Osteoblast (primary cell): ENCODE results near the gene ASCC3. TPM values are rescaled to one million over a fixed set of nuclear protein-coding genes. Genes with fewer than 3 reads are reported as not detected.

Source experiments
- DNase-seq: peaks from one replicate; pipeline ENCODE4 v3.0.0; 2011; ENCODE audit warnings: low spot score, mixed read lengths; ENCODE audit not compliant: insufficient read length; ENCODE audit errors: missing footprints
- H2AFZ ChIP-seq: 2 replicates; pipeline ENCODE4 v1.6.0; 2011; ENCODE audit warnings: mild to moderate bottlenecking, low read length
- H3K27ac ChIP-seq: 2 replicates; pipeline ENCODE4 v1.5.1; 2011; ENCODE audit warnings: mild to moderate bottlenecking, low read depth, low read length, moderate library complexity
- H3K27me3 ChIP-seq: 2 replicates; pipeline ENCODE4 v1.6.0; 2012; ENCODE audit warnings: mild to moderate bottlenecking, control low read depth, inconsistent platforms, low read length, moderate library complexity; ENCODE audit not compliant: insufficient read depth
- H3K36me3 ChIP-seq: 2 replicates; pipeline ENCODE4 v1.5.1; 2011; ENCODE audit warnings: mild to moderate bottlenecking, low read length, control low read depth, moderate library complexity; ENCODE audit not compliant: insufficient read depth
- H3K4me1 ChIP-seq: 2 replicates; pipeline ENCODE4 v1.5.1; 2011; ENCODE audit warnings: mild to moderate bottlenecking, low read length, control low read depth, moderate library complexity; ENCODE audit not compliant: insufficient read depth
- H3K4me2 ChIP-seq: 2 replicates; pipeline ENCODE4 v1.6.0; 2011; ENCODE audit warnings: mild to moderate bottlenecking, low read length; ENCODE audit not compliant: insufficient read depth
- H3K4me3 ChIP-seq: fragments of 200-600 bp; sonication (generic); 3 replicates; pipeline ENCODE4 v1.5.1; 2012; ENCODE audit warnings: mild to moderate bottlenecking, low read length, inconsistent platforms; ENCODE audit not compliant: insufficient read depth
- H3K79me2 ChIP-seq: 2 replicates; pipeline ENCODE4 v1.6.0; 2012; ENCODE audit warnings: mild to moderate bottlenecking, low read length, control low read depth, inconsistent platforms; ENCODE audit not compliant: insufficient read depth
- H3K9me3 ChIP-seq: 2 replicates; pipeline ENCODE4 v1.5.1; 2011; ENCODE audit warnings: low read depth, low read length, control low read depth
- H4K20me1 ChIP-seq: 2 replicates; pipeline ENCODE4 v1.6.0; 2012; ENCODE audit warnings: mild to moderate bottlenecking, low read length, control low read depth; ENCODE audit not compliant: insufficient read depth
- CTCF ChIP-seq: IDR thresholded peaks from 2 replicates; pipeline ENCODE4 v1.5.1; 2011; ENCODE audit warnings: mild to moderate bottlenecking, low read depth, low read length, moderate library complexity; ENCODE audit errors: extremely low read depth
- total RNA-seq: library from RNA; depleted of rRNA; stranded (reverse); fragments of >200 nt; gene quantifications from 2 replicates; pipeline ENCODE4 v1.2.3, GENCODE V29; 2012

ASCC3 gene
- total RNA-seq, 1 donor: 68.8 TPM

DNA sequence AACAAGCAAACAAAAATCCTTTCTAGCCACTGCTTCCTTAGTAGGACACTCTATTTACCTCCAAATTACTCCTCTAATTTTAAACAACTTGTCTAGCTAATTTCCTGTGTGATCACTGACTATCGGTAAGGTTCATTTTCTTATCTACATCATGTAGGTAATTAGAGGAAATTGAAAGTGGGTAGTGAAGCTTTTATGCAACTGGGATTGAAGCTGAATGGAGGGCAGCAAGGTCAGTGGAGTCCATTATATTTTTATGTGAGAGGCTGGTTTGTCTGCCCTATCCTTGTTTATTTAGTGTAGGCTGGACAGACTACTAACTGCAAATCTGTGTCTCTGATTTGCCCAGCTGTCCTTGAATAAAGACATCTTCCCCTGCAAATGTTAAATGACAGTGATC lies 327.9 kb downstream of the ASCC3 start:
- Histone ChIP-seq H3K4me2 (no peak overlapping the region), H4K20me1 (no peaks in the 10 kb centered on the region), H3K27me3 (no peaks in the 10 kb centered on the region), H2AFZ (no peak overlapping the region), H3K9me3 (no peaks in the 10 kb centered on the region), H3K36me3 (no peaks in the 10 kb centered on the region), H3K79me2 (no peaks in the 10 kb centered on the region), H3K4me3 (no peak overlapping the region), H3K27ac (no peak overlapping the region), H3K4me1 (peaks cover 7% of the 10 kb centered on the region)
- no peak for TF ChIP-seq CTCF
- DNase-seq: no peak

GRCh38 chr6:100549406-100550167 lies 331.5 kb downstream of the ASCC3 start:
- peak; percentile 22 for DNase-seq
- Histone ChIP-seq H3K4me2 (no peak overlapping the region), H3K27ac (no peak overlapping the region), H3K27me3 (no peaks in the 10 kb centered on the region), H3K36me3 (no peaks in the 10 kb centered on the region), H4K20me1 (no peaks in the 10 kb centered on the region), H2AFZ (no peak overlapping the region), H3K4me1 (peaks cover 7% of the 10 kb centered on the region), H3K4me3 (no peak overlapping the region), H3K9me3 (no peaks in the 10 kb centered on the region), H3K79me2 (no peaks in the 10 kb centered on the region)
- no peak for TF ChIP-seq CTCF

- peaks cover 6% of the 10 kb centered on the region for H3K36me3 ChIP-seq
- H3K27ac ChIP-seq: no peak overlapping the region
- no peak overlapping the region for H2AFZ ChIP-seq
- H3K4me1 ChIP-seq: no peaks in the 10 kb centered on the region
- no peaks in the 10 kb centered on the region for H3K9me3 ChIP-seq
- TF ChIP-seq CTCF: no peak
- DNase-seq: no peak
- no peaks in the 10 kb centered on the region for H3K27me3 ChIP-seq
- no peaks in the 10 kb centered on the region for H4K20me1 ChIP-seq
- H3K79me2 ChIP-seq: no peaks in the 10 kb centered on the region
- H3K4me2 ChIP-seq: no peak overlapping the region
- no peak overlapping the region for H3K4me3 ChIP-seq
These were observed 343.0 kb downstream of the ASCC3 start for GRCh38 chr6:100538086-100538485.

- H4K20me1 ChIP-seq: no peaks in the 10 kb centered on the region
- H3K4me3 ChIP-seq: no peak overlapping the region
- H3K27ac ChIP-seq: no peak overlapping the region
- no peaks in the 10 kb centered on the region for H3K27me3 ChIP-seq
- H3K4me1 ChIP-seq: peaks cover 2% of the 10 kb centered on the region
- H3K79me2 ChIP-seq: no peaks in the 10 kb centered on the region
- no peak for DNase-seq
- H3K36me3 ChIP-seq: peaks cover 7% of the 10 kb centered on the region
- H3K4me2 ChIP-seq: no peak overlapping the region
- H2AFZ ChIP-seq: no peak overlapping the region
- no peaks in the 10 kb centered on the region for H3K9me3 ChIP-seq
- TF ChIP-seq CTCF: no peak
These were observed 362.5 kb downstream of the ASCC3 start for GRCh38 chr6:100518588-100518987.
